Upper lobe of left lung (tissue), 4 donors: ENCODE data around the gene SNRNP40.

Experiments
- CTCF ChIP-seq, 6 experiments: fragments of 450-650 bp in 4 of 6; fragments of 200-600 bp in 2 of 6; sonication (generic) in 2 of 6; IDR thresholded peaks; one replicate each; pipeline ENCODE4 v1.5.1; 2016 to 2019; ENCODE audit warnings: antibody characterized with exemption in 6 of 6
- POLR2A ChIP-seq, 4 donors: fragments of 450-650 bp; IDR thresholded peaks; one replicate each; pipeline ENCODE4 v1.5.1; 2016 to 2017; ENCODE audit warnings: antibody characterized with exemption in 4 of 4, mild to moderate bottlenecking in 2 of 4

GRCh38 chr1:31222176-31222575, 74.4 kb downstream of the SNRNP40 start:
- no peak for TF ChIP-seq POLR2A (IDR thresholded peaks at IDR 0.05)
- no peak for TF ChIP-seq CTCF (IDR thresholded peaks at IDR 0.05)
